Measurements from ENCODE around the gene ASXL2. TPM values are rescaled to one million over a fixed set of nuclear protein-coding genes. Genes with fewer than 3 reads are reported as not detected.

The ASXL2 gene
- total RNA-seq, 1 experiment from 2014 or later: 32.7 TPM

- Histone ChIP-seq H3K9me3 (ENCODE audit: control insufficient read depth, low read depth, low read length) (no peaks in the 10 kb centered on the region), H3K4me1 (ENCODE audit: insufficient read depth, low read length) (no peaks in the 10 kb centered on the region), H3T11ph (ENCODE audit: low read length) (no peak overlapping the region), H3K4ac (ENCODE audit: low read depth, low read length) (no peak overlapping the region), H3K27ac (ENCODE audit: insufficient read length, low read depth, low read length) (no peak overlapping the region), H3K14ac (ENCODE audit: insufficient read depth, low read length) (no peak overlapping the region), H2AFZ (ENCODE audit: low read length) (no peak overlapping the region), H4K5ac (ENCODE audit: insufficient read length, low read depth, low read length) (no peak overlapping the region), H3K56ac (ENCODE audit: insufficient read length, low read depth, low read length) (no peak overlapping the region), H2BK12ac (ENCODE audit: insufficient read length, low read depth, low read length) (no peak overlapping the region), H3K9ac (ENCODE audit: extremely low read depth, insufficient read length, low read length) (no peak overlapping the region), H3K23me2 (ENCODE audit: insufficient read length, low read depth, low read length, poor library complexity, severe bottlenecking) (no peaks in the 10 kb centered on the region), H2AK5ac (ENCODE audit: insufficient read length, low read length) (no peak overlapping the region), H3K23ac (ENCODE audit: insufficient read length, low read depth, low read length) (no peak overlapping the region), H2BK15ac (ENCODE audit: low read depth, low read length) (no peak overlapping the region), H3K18ac (ENCODE audit: insufficient read length, low read depth, low read length) (no peak overlapping the region), H3K79me2 (ENCODE audit: insufficient read depth, low read length) (no peaks in the 10 kb centered on the region), H3K27me3 (ENCODE audit: insufficient read depth, low read length) (no peaks in the 10 kb centered on the region), H2BK5ac (ENCODE audit: insufficient read length, low read length) (no peak overlapping the region), H2BK20ac (ENCODE audit: low read depth, low read length, poor library complexity, severe bottlenecking) (no peak overlapping the region), H4K91ac (ENCODE audit: insufficient read length, low read depth, low read length) (no peak overlapping the region), H4K20me1 (ENCODE audit: control insufficient read depth, insufficient read depth, insufficient read length) (no peaks in the 10 kb centered on the region), H4K8ac (replicated peaks; ENCODE audit: insufficient read length, low read depth, low read length) (no peak overlapping the region), H2BK120ac (ENCODE audit: low read depth, low read length, poor library complexity, severe bottlenecking) (no peak overlapping the region), H3K79me1 (ENCODE audit: insufficient read depth, low read depth, low read length, poor library complexity, severe bottlenecking) (peaks cover 4% of the 10 kb centered on the region), H3K4me2 (ENCODE audit: insufficient read depth, insufficient read length, low read length) (no peak overlapping the region)
- Mint-ChIP-seq H3K4me3 (no peak overlapping the region), H3K36me3 (ENCODE audit: insufficient read depth in 1 of 3, low read depth in 3 of 3) (peaks cover 19 to 30% (median 29%) of the 10 kb centered on the region in 3 experiments), H3K4me1 (peaks cover 15 to 16% of the 10 kb centered on the region in 2 experiments), H3K9me3 (peaks cover 8 to 10% of the 10 kb centered on the region in 2 experiments; a peak in 4 of 5 replicates), H3K27ac (peak overlapping the region in 2 of 3 experiments; percentile 46 to 93; a peak in 2 of 7 replicates), H3K27me3 (ENCODE audit: low read depth) (no peaks in the 10 kb centered on the region)
- WGBS (ENCODE audit: extremely low coverage, insufficient read length, low lambda C conversion rate): no CpG with 5 or more reads among the region's 2 CpGs
- DNase-seq: no peak
- TF ChIP-seq CTCF (conservative IDR thresholded peaks at IDR 0.05): no peak
Measured at GRCh38 chr2:25829828-25830227, 48.5 kb downstream of the ASXL2 start.
